HG03139 (cell line): ENCODE measurements around the gene TXNDC11.

ENCODE experiments used
- ATAC-seq: cut with Tn5 transposase; IDR thresholded peaks from one replicate; pipeline ENCODE4 v1.9.1; 2021; ENCODE audit not compliant: unreplicated experiment

TXNDC11 gene

GRCh38 chr16:11752856-11753255, 10.2 kb upstream of the TXNDC11 start:
- ATAC-seq, result no peak

GRCh38 chr16:11750056-11750455, 7.4 kb upstream of the TXNDC11 start:
- ATAC-seq, result no peak

GRCh38 chr16:11748404-11749254, 6.0 kb upstream of the TXNDC11 start:
- ATAC-seq, result no peak

GRCh38 chr16:11747949-11748403, 5.3 kb upstream of the TXNDC11 start:
- no peak for ATAC-seq

GRCh38 chr16:11744075-11744470, 1.4 kb upstream of the TXNDC11 start:
- no peak for ATAC-seq

GRCh38 chr16:11743308-11744074, 834 bp upstream of the TXNDC11 start:
- ATAC-seq, result no peak

- ATAC-seq, result peak; percentile 13
Measured at GRCh38 chr16:11742093-11742535, 543 bp downstream of the TXNDC11 start.

- ATAC-seq, result no peak
Measured at GRCh38 chr16:11740567-11740966, 2.1 kb downstream of the TXNDC11 start.

- no peak for ATAC-seq
Measured at GRCh38 chr16:11738742-11739544, 3.7 kb downstream of the TXNDC11 start.

GRCh38 chr16:11737713-11738112, 4.9 kb downstream of the TXNDC11 start:
- ATAC-seq, result no peak

- no peak for ATAC-seq
Measured at GRCh38 chr16:11736903-11737302, 5.8 kb downstream of the TXNDC11 start.

GRCh38 chr16:11735787-11736186, 6.9 kb downstream of the TXNDC11 start:
- ATAC-seq, result no peak

GRCh38 chr16:11734653-11735043, 8.0 kb downstream of the TXNDC11 start:
- ATAC-seq, result no peak

GRCh38 chr16:11734025-11734652, 8.5 kb downstream of the TXNDC11 start:
- ATAC-seq, result no peak

GRCh38 chr16:11731222-11731621, 11.4 kb downstream of the TXNDC11 start:
- no peak for ATAC-seq

GRCh38 chr16:11729787-11730186, 12.9 kb downstream of the TXNDC11 start:
- ATAC-seq, result no peak

- no peak for ATAC-seq
Measured at GRCh38 chr16:11727796-11728543, 14.7 kb downstream of the TXNDC11 start.

GRCh38 chr16:11726008-11726407, 16.6 kb downstream of the TXNDC11 start:
- ATAC-seq, result no peak

- no peak for ATAC-seq
Measured at GRCh38 chr16:11725457-11725856, 17.2 kb downstream of the TXNDC11 start.

GRCh38 chr16:11722468-11722808, 20.2 kb downstream of the TXNDC11 start:
- ATAC-seq, result no peak
